HepG2 (cell line): ENCODE results near the gene KDM3A. TPM values are rescaled to one million over a fixed set of nuclear protein-coding genes. Genes with fewer than 3 reads are reported as not detected.

ENCODE experiments used
- ARNT2 ChIP-seq: sonication (generic); formaldehyde crosslinking; IDR thresholded peaks from 2 replicates; pipeline ENCODE4 v1.8.0; 2022; ENCODE audit warnings: mild to moderate bottlenecking, low read depth, missing genetic modification reagents, moderate library complexity
- BORCS8-MEF2B ChIP-seq: sonication (generic); formaldehyde crosslinking; IDR thresholded peaks from 2 replicates; pipeline ENCODE4 v1.8.0; 2022; ENCODE audit warnings: mild to moderate bottlenecking, missing genetic modification reagents
- DR1 ChIP-seq: sonication (generic); formaldehyde crosslinking; IDR thresholded peaks from 2 replicates; pipeline ENCODE4 v1.8.0; 2021; ENCODE audit warnings: mild to moderate bottlenecking, missing genetic modification reagents, inconsistent platforms
- ESRRA ChIP-seq: sonication (generic); formaldehyde crosslinking; IDR thresholded peaks from 2 replicates; pipeline ENCODE4 v1.5.1; 2020; ENCODE audit warnings: mild to moderate bottlenecking, low read depth, missing genetic modification reagents
- HDAC2 ChIP-seq: sonication (generic); formaldehyde crosslinking; IDR thresholded peaks from 2 replicates; pipeline ENCODE4 v1.4.0; 2020; ENCODE audit warnings: missing genetic modification reagents
- HNRNPK ChIP-seq: fragments of 200-400 bp; formaldehyde crosslinking; IDR thresholded peaks from 2 replicates; pipeline ENCODE4 v1.6.1; 2018; ENCODE audit warnings: low read length, low read depth, moderate library complexity, mild to moderate bottlenecking; ENCODE audit not compliant: poor library complexity, severe bottlenecking
- HOXA3 ChIP-seq: sonication (generic); formaldehyde crosslinking; IDR thresholded peaks from 2 replicates; pipeline ENCODE4 v1.5.0; 2020; ENCODE audit warnings: missing genetic modification reagents
- NFIC ChIP-seq: IDR thresholded peaks from 2 replicates; pipeline ENCODE4 v1.6.1; 2012; ENCODE audit warnings: mild to moderate bottlenecking, low read length, inconsistent platforms
- NFYC ChIP-seq: IDR thresholded peaks from 2 replicates; pipeline ENCODE4 v1.6.1; 2016; ENCODE audit warnings: missing genetic modification reagents, missing compliant biosample characterization
- NKX3-1 ChIP-seq: sonication (generic); formaldehyde crosslinking; IDR thresholded peaks from 2 replicates; pipeline ENCODE4 v1.5.0; 2020; ENCODE audit warnings: missing genetic modification reagents
- NR1H2 ChIP-seq: sonication (generic); formaldehyde crosslinking; IDR thresholded peaks from 2 replicates; pipeline ENCODE4 v1.8.1; 2022; ENCODE audit warnings: low read depth, missing genetic modification reagents, borderline replicate concordance
- YEATS4 ChIP-seq: sonication (generic); formaldehyde crosslinking; IDR thresholded peaks from 2 replicates; pipeline ENCODE4 v1.4.0; 2020; ENCODE audit warnings: missing genetic modification reagents, borderline replicate concordance
- ZBTB1 ChIP-seq: sonication (generic); formaldehyde crosslinking; IDR thresholded peaks from 2 replicates; pipeline ENCODE4 v1.4.0; 2020; ENCODE audit warnings: missing genetic modification reagents, borderline replicate concordance
- ZNF24 ChIP-seq: fragments of 450-650 bp; IDR thresholded peaks from 2 replicates; pipeline ENCODE4 v1.6.1; 2017; ENCODE audit warnings: antibody characterized with exemption, mild to moderate bottlenecking
- polyA plus RNA-seq, 8 experiments: library from polyadenylated mRNA; depleted of rRNA in 3 of 8; stranded (reverse) in 7 of 8; unstranded in 1 of 8; fragments of >200 nt; fragmentation: Illumina TruSeq in 4 of 8; extraction: Trizol in 4 of 8; gene quantifications; 2 replicates each; pipeline versions ENCODE4 v1.2.1 to v1.2.3, GENCODE V29; 2011 to 2016; ENCODE audit warnings: low read depth in 4 of 8, missing spikeins in 1 of 8, mixed read lengths in 1 of 8; ENCODE audit not compliant: insufficient read depth in 1 of 8
- total RNA-seq, 5 experiments: library from RNA; depleted of rRNA; stranded (reverse); fragments of >200 nt; fragmentation: Illumina TruSeq; extraction: Trizol; gene quantifications; 2 replicates each; pipeline ENCODE4 v1.2.3, GENCODE V29; 2016; ENCODE audit warnings: low read depth in 1 of 5
- TF ChIP-seq, protein P1 (sequence below): sonication (generic); formaldehyde crosslinking; IDR thresholded peaks from 2 replicates; pipeline ENCODE4 v1.8.1; 2022; ENCODE audit warnings: low read depth, mild to moderate bottlenecking, missing genetic modification reagents
- TF ChIP-seq, protein P2 (sequence below): sonication (generic); formaldehyde crosslinking; IDR thresholded peaks from 2 replicates; pipeline ENCODE4 v1.4.0; 2020; ENCODE audit warnings: low read depth, missing genetic modification reagents
- TF ChIP-seq, protein P3 (sequence below), 2 experiments: IDR thresholded peaks; 2 replicates each; pipeline ENCODE4 v1.6.1; 2011 to 2012; ENCODE audit warnings: low read length in 2 of 2, borderline replicate concordance in 1 of 2, low read depth in 1 of 2, mild to moderate bottlenecking in 1 of 2, moderate library complexity in 1 of 2

KDM3A gene
- total and polyA plus RNA-seq, 2 of the 13 experiments (the other 11 are each of a cell fraction or from before 2014, with no cell fraction given): 21.0 to 70.2 TPM

DNA sequence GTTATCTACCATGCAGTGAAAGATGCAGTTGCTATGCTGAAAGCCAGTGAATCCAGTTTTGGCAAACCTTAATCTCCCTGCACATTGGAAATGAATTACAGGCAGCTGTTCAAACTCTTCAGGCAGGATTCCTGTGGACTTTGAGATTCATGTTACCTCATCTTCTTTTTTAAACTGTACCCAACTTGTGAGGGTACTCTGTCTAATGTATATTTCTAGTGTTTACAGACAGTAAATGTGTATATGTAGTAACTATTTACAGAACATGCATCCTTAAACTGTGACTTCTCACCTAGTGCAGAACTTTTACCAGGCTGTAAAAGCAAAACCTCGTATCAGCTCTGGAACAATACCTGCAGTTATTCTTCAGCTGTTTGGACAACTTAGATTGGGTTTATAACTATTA, 50.9 kb downstream of the KDM3A start (continued):
- TF ChIP-seq BORCS8-MEF2B (CRISPR knock-in tag) (no peak), DR1 (CRISPR knock-in tag) (no peak), NKX3-1 (no peak), ARNT2 (no peak), HOXA3 (CRISPR knock-in tag) (no peak), NFIC (0 out of 2 replicates have a peak, but pooled peaks have one; percentile 34), ZNF24 (no peak), YEATS4 (CRISPR knock-in tag) (no peak), NFYC (CRISPR knock-in tag) (no peak), HNRNPK (no peak), ESRRA (CRISPR knock-in tag) (no peak), NR1H2 (CRISPR knock-in tag) (no peak), ZBTB1 (CRISPR knock-in tag) (no peak), HDAC2 (peak; percentile 34; the same call in 1 of the 2 replicates)
- TF ChIP-seq, protein P1, sequence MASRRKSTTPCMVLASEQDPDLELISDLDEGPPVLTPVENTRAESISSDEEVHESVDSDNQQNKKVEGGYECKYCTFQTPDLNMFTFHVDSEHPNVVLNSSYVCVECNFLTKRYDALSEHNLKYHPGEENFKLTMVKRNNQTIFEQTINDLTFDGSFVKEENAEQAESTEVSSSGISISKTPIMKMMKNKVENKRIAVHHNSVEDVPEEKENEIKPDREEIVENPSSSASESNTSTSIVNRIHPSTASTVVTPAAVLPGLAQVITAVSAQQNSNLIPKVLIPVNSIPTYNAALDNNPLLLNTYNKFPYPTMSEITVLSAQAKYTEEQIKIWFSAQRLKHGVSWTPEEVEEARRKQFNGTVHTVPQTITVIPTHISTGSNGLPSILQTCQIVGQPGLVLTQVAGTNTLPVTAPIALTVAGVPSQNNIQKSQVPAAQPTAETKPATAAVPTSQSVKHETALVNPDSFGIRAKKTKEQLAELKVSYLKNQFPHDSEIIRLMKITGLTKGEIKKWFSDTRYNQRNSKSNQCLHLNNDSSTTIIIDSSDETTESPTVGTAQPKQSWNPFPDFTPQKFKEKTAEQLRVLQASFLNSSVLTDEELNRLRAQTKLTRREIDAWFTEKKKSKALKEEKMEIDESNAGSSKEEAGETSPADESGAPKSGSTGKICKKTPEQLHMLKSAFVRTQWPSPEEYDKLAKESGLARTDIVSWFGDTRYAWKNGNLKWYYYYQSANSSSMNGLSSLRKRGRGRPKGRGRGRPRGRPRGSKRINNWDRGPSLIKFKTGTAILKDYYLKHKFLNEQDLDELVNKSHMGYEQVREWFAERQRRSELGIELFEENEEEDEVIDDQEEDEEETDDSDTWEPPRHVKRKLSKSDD (CRISPR knock-in tag): 0 out of 2 replicates have a peak, but pooled peaks have one; percentile 48
- TF ChIP-seq, protein P2, sequence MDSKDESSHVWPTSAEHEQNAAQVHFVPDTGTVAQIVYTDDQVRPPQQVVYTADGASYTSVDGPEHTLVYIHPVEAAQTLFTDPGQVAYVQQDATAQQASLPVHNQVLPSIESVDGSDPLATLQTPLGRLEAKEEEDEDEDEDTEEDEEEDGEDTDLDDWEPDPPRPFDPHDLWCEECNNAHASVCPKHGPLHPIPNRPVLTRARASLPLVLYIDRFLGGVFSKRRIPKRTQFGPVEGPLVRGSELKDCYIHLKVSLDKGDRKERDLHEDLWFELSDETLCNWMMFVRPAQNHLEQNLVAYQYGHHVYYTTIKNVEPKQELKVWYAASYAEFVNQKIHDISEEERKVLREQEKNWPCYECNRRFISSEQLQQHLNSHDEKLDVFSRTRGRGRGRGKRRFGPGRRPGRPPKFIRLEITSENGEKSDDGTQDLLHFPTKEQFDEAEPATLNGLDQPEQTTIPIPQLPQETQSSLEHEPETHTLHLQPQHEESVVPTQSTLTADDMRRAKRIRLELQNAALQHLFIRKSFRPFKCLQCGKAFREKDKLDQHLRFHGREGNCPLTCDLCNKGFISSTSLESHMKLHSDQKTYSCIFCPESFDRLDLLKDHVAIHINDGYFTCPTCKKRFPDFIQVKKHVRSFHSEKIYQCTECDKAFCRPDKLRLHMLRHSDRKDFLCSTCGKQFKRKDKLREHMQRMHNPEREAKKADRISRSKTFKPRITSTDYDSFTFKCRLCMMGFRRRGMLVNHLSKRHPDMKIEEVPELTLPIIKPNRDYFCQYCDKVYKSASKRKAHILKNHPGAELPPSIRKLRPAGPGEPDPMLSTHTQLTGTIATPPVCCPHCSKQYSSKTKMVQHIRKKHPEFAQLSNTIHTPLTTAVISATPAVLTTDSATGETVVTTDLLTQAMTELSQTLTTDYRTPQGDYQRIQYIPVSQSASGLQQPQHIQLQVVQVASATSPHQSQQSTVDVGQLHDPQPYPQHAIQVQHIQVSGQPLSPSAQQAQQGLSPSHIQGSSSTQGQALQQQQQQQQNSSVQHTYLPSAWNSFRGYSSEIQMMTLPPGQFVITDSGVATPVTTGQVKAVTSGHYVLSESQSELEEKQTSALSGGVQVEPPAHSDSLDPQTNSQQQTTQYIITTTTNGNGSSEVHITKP (CRISPR knock-in tag): no peak
- TF ChIP-seq, protein P3, sequence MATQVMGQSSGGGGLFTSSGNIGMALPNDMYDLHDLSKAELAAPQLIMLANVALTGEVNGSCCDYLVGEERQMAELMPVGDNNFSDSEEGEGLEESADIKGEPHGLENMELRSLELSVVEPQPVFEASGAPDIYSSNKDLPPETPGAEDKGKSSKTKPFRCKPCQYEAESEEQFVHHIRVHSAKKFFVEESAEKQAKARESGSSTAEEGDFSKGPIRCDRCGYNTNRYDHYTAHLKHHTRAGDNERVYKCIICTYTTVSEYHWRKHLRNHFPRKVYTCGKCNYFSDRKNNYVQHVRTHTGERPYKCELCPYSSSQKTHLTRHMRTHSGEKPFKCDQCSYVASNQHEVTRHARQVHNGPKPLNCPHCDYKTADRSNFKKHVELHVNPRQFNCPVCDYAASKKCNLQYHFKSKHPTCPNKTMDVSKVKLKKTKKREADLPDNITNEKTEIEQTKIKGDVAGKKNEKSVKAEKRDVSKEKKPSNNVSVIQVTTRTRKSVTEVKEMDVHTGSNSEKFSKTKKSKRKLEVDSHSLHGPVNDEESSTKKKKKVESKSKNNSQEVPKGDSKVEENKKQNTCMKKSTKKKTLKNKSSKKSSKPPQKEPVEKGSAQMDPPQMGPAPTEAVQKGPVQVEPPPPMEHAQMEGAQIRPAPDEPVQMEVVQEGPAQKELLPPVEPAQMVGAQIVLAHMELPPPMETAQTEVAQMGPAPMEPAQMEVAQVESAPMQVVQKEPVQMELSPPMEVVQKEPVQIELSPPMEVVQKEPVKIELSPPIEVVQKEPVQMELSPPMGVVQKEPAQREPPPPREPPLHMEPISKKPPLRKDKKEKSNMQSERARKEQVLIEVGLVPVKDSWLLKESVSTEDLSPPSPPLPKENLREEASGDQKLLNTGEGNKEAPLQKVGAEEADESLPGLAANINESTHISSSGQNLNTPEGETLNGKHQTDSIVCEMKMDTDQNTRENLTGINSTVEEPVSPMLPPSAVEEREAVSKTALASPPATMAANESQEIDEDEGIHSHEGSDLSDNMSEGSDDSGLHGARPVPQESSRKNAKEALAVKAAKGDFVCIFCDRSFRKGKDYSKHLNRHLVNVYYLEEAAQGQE (IDR thresholded peaks at IDR 0.05; ENCODE audit: borderline replicate concordance in 1 of 2, low read depth in 1 of 2, low read length in 2 of 2): no peak
